HG03432 (cell line): Measurements from ENCODE around the gene ANKRD11.
"Not testable (repeated sequence)": the region's sequence is repeated elsewhere in the genome, so short reads cannot be mapped to it uniquely, and the experiment has no call there.

Experiments used
- ATAC-seq: cut with Tn5 transposase; IDR thresholded peaks from one replicate; pipeline ENCODE4 v1.9.1; 2021; ENCODE audit warnings: mild to moderate bottlenecking, moderate library complexity; ENCODE audit not compliant: unreplicated experiment

ANKRD11 gene

GRCh38 chr16:89409161-89409711 is 81.1 kb downstream of the ANKRD11 start:
- no peak for ATAC-seq

GRCh38 chr16:89408315-89408714 is 82.0 kb downstream of the ANKRD11 start:
- no peak for ATAC-seq

GRCh38 chr16:89407925-89408300 is 82.4 kb downstream of the ANKRD11 start:
- no peak for ATAC-seq

- no peak for ATAC-seq
These were observed 83.0 kb downstream of the ANKRD11 start for GRCh38 chr16:89407282-89407924.

GRCh38 chr16:89406277-89406888 is 84.0 kb downstream of the ANKRD11 start:
- no peak for ATAC-seq

- no peak for ATAC-seq
These were observed 85.8 kb downstream of the ANKRD11 start for GRCh38 chr16:89404561-89404960.

- ATAC-seq: no peak
These were observed 87.4 kb downstream of the ANKRD11 start for GRCh38 chr16:89402962-89403361.

GRCh38 chr16:89401641-89402445 is 88.5 kb downstream of the ANKRD11 start:
- ATAC-seq: no peak

GRCh38 chr16:89401205-89401604 is 89.2 kb downstream of the ANKRD11 start:
- ATAC-seq: no peak

- ATAC-seq: no peak
These were observed 89.6 kb downstream of the ANKRD11 start for GRCh38 chr16:89400740-89401139.

- no peak for ATAC-seq
These were observed 91.4 kb downstream of the ANKRD11 start for GRCh38 chr16:89398924-89399323.

GRCh38 chr16:89397331-89397861 is 93.0 kb downstream of the ANKRD11 start:
- no peak for ATAC-seq

GRCh38 chr16:89396156-89396555 is 94.2 kb downstream of the ANKRD11 start:
- ATAC-seq: no peak

GRCh38 chr16:89395150-89396142 is 94.9 kb downstream of the ANKRD11 start:
- no peak for ATAC-seq

GRCh38 chr16:89393738-89394406 is 96.5 kb downstream of the ANKRD11 start:
- ATAC-seq: no peak

GRCh38 chr16:89392881-89393737 is 97.3 kb downstream of the ANKRD11 start:
- no peak for ATAC-seq

GRCh38 chr16:89390224-89390583 is 100.2 kb downstream of the ANKRD11 start:
- ATAC-seq: not testable (repeated sequence)

- not testable (repeated sequence) for ATAC-seq
These were observed 100.7 kb downstream of the ANKRD11 start for GRCh38 chr16:89389504-89390223.
